ENCODE measurements around the gene ITGA5.

Gene ITGA5

GRCh38 chr12:54351341-54351740, 67.7 kb downstream of the ITGA5 start:
- DNase-seq (ENCODE audit: insufficient read length, low spot score) (no peak), FAIRE-seq (no peak)
- TF ChIP-seq SPI1 (IDR thresholded peaks at IDR 0.05; ENCODE audit: low read depth, low read length), result no peak
- no peak for TF ChIP-seq POU2F2 (IDR thresholded peaks at IDR 0.05; ENCODE audit: low read depth, low read length)
- no peak for TF ChIP-seq POLR2A (IDR thresholded peaks at IDR 0.05; ENCODE audit: low read depth, low read length)
- TF ChIP-seq TAF1 (IDR thresholded peaks at IDR 0.05; ENCODE audit: low read depth, low read length), result no peak
- TF ChIP-seq POLR2AphosphoS5 (IDR thresholded peaks at IDR 0.05; ENCODE audit: low read depth, low read length), result no peak
- TF ChIP-seq PAX5 (IDR thresholded peaks at IDR 0.05; ENCODE audit: insufficient read depth, low read length, severe bottlenecking), result no peak

- DNase-seq (ENCODE audit: insufficient read length, low spot score) (no peak), FAIRE-seq (no peak)
- TF ChIP-seq POLR2A (IDR thresholded peaks at IDR 0.05; ENCODE audit: low read depth, low read length) (no peak), POU2F2 (IDR thresholded peaks at IDR 0.05; ENCODE audit: low read depth, low read length) (no peak), SPI1 (IDR thresholded peaks at IDR 0.05; ENCODE audit: low read depth, low read length) (no peak)
Measured at GRCh38 chr12:54350743-54351142, 68.3 kb downstream of the ITGA5 start.

DNA sequence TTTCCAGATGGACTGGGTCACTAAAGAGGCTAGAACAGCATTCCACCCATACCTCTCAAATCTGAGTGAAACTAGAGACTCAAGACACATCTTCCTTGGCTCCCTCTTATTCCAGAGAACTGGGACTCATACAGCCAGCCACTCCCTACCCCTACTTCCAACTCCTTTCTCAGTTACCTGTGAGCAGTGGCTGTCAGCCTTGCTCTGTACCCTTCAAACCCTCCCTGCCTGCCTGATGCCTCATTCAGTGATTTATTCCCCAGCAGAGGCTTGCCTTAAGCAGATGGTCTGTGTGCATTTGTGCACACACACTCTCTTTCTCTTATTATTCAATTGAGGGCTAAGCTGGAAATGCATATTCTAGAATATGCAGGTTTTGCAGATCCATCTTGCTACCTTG, 69.4 kb downstream of the ITGA5 start:
- TF ChIP-seq POLR2AphosphoS5 (IDR thresholded peaks at IDR 0.05; ENCODE audit: low read depth, low read length), result no peak
- FAIRE-seq (no peak), DNase-seq (ENCODE audit: insufficient read length, low spot score) (no peak)

DNA sequence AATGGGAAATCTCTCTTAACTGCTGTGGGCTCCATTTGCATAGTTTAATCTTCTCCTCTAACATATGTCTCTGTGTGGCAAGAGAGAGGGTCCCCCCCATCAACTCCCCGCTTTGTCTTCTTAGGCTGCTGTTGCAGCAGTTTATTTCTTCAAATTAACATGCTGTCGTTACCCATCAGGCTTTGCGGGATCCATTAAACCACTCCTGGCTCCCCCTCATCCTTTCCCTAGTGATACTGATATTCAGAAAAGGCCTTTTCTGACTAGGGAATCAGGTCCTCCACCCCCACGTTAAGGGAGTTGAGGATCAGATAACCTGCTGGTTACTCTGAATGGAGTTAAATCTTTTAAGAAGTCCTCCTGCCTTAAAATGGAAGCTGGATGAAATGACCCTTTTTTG, 70.0 kb downstream of the ITGA5 start:
- FAIRE-seq, result no peak
- no peak for TF ChIP-seq SPI1 (IDR thresholded peaks at IDR 0.05; ENCODE audit: low read depth, low read length)
- no peak for TF ChIP-seq PAX5 (IDR thresholded peaks at IDR 0.05; ENCODE audit: insufficient read depth, low read length, severe bottlenecking)
- TF ChIP-seq POU2F2 (IDR thresholded peaks at IDR 0.05; ENCODE audit: low read depth, low read length), result no peak
- TF ChIP-seq POLR2A (IDR thresholded peaks at IDR 0.05; ENCODE audit: low read depth, low read length), result no peak
- TF ChIP-seq TAF1 (IDR thresholded peaks at IDR 0.05; ENCODE audit: low read depth, low read length), result no peak
- no peak for TF ChIP-seq POLR2AphosphoS5 (IDR thresholded peaks at IDR 0.05; ENCODE audit: low read depth, low read length)
- no peak for DNase-seq (ENCODE audit: insufficient read length, low spot score)

All from GM12891 (cell line).